CD4-positive, alpha-beta T cell treated with Interleukin-4 for 1 hour (primary cell): ENCODE data around the gene HRH1.
"Not testable (repeated sequence)": the region's sequence is repeated elsewhere in the genome, so short reads cannot be mapped to it uniquely, and the experiment has no call there.

Source experiments
- DNase-seq, 2 donors: peaks; one replicate each; pipeline ENCODE4 v3.0.0-alpha.2; 2020 to 2022

The HRH1 gene, protein sequence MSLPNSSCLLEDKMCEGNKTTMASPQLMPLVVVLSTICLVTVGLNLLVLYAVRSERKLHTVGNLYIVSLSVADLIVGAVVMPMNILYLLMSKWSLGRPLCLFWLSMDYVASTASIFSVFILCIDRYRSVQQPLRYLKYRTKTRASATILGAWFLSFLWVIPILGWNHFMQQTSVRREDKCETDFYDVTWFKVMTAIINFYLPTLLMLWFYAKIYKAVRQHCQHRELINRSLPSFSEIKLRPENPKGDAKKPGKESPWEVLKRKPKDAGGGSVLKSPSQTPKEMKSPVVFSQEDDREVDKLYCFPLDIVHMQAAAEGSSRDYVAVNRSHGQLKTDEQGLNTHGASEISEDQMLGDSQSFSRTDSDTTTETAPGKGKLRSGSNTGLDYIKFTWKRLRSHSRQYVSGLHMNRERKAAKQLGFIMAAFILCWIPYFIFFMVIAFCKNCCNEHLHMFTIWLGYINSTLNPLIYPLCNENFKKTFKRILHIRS

DNA sequence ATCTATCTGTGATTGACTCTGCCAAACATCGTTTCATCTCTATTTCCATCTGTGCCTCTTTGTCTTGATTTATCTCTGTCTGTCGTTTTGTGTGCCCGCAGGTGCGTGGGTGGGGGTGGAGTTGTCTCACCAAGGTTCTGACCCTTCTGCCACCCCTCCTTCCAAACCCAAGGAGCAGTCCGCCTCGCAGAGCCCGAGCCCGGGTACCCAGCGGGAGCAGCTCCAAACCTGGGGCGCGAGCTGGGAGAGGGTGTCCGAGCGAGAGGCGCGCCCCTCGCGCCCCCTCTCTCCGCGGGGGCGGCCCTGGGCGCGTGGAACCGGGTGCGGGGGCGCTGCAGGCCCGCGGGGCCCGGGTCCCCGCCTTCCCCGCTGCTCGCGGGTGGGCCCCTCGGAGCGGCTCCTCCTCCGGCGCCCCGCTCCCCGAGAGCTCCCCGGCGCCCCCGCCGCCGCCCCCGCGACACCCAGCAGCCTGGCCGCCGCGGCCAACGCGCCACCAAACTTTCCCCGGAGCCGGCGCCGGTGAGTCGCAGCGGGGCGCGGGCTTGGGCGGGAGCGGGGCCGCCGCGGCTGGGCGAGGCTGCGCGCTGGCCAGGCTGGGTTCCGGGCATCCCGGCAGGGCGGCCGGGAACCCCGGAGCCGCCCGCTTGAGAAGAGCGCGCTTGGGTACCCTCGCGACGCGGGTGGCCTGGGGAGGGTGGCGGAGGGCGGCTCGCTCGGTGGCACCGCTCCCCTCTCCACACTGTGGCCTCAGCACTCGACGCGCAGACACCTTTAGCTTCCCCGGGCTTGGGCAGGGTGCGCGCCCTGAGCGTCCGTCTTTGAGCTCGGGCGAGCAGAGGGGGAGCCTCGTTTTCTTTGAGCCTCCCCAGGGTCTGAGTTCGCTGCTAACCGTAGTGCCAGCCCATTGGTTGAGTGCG lies at the start of gene HRH1:
HRH1 (plus strand) TSS at position 458 of the 917 bp plus-strand sequence. CDS start 104,545 bp downstream, outside the sequence.
- DNase-seq: no peak

DNA sequence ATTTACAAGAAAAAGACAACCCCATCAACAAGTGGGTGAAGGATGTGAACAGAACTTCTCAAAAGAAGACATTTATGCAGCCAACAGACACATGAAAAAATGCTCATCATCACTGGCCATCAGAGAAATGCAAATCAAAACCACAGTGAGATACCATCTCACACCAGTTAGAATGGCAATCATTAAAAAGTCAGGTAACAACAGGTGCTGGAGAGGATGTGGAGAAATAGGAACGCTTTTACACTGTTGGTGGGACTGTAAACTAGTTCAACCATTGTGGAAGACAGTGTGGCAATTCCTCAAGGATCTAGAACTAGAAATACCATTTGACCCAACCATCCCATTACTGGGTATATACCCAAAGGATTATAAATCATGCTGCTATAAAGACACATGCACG lies 41.0 kb upstream of the HRH1 start:
- DNase-seq: not testable (repeated sequence)

DNA sequence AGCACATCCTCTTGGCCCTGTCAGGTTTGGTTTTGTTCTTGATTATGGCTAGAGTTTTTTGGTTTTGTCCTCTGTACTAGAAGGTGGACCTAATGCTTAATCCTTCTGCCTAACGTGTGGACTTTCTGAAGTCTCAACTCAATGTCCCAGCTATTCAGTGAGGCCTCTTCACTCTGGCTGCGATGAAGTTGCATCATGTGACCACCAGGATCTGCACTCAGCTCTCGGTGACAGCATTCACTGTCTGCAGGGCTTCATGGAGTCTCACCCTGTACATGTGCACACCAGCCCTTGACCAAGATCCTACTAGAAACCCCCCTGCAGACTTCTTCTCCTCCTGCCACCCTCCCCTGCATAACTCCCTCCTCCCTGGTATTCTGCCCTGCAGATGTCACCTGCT lies 38.7 kb upstream of the HRH1 start:
- DNase-seq: no peak

DNA sequence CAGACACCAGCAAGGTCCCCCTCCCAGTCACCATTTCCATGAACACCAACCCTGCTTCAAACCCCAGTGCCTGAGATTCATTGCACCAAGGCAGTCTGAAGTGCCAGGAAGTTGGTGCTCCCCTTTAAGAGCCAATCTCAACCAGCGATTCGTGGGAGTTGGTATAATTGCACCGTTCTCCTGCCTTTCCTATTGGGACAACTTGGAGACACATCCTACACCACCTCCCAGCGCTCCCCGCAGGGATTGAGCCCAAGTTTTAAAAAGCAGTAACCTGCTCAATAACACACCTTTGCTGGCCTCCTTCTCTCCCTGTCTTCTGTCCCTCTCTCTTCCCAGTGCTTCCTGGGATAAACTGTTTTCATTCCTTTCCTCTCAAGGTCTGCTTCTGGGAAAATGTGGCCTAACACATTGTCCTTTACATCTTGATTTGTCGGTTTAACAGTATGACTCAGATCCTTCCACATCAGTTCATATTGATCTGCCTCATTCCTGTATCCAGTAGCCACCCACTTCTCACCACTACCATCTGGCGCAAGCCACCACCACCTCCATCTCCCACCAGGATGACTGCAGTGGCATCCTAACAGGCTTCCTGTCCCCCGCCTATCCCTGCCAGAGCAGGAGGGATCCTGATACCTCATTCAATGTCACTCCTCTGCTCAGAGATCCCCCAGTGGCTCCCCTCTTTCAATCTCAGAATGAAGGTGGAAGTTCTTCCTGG lies 37.8 kb upstream of the HRH1 start:
- no peak for DNase-seq

DNA sequence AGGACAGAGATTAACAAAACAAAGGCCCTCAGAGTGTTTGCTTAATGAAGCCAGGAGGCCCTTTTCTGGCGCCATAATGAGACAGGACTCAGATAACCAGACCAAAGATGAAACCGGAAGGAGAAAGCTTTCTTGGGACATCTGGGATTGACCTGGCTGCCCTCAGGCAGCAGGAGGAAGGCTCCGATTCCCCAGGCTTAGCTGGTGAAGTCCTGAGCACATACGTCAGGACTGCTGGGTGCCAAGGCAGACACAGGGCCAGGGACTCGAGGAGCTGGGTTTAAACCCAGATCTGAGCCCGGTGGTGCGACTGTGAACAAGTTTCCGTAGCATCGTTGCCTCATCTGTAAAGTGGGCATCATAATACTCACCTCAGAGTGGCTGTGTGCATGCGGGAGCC lies 36.7 kb upstream of the HRH1 start:
- no peak for DNase-seq

DNA sequence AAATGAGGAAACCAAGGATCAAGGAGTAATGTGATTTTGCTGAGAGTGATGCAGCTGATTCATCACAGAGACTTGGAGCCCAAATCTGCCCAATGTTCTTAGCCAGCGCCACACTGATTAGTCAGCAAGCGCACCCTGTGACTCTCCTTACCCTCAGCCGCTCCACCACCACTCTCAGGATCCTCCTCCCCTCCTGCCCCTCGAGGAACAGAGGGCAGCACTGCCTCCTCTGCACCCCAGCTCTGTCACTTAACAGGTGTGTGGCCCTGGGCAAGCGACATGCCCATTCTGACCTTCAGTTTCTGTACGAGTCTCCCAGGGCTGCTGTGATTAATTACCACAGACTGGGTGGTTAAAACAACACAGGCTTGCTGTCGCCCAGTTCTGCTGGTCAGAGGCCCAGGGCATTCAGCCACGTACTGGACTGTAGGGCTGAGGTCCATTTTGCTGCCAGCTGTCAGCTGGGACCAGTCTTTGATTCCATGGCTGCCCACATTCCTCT lies 36.1 kb upstream of the HRH1 start:
- no peak for DNase-seq

DNA sequence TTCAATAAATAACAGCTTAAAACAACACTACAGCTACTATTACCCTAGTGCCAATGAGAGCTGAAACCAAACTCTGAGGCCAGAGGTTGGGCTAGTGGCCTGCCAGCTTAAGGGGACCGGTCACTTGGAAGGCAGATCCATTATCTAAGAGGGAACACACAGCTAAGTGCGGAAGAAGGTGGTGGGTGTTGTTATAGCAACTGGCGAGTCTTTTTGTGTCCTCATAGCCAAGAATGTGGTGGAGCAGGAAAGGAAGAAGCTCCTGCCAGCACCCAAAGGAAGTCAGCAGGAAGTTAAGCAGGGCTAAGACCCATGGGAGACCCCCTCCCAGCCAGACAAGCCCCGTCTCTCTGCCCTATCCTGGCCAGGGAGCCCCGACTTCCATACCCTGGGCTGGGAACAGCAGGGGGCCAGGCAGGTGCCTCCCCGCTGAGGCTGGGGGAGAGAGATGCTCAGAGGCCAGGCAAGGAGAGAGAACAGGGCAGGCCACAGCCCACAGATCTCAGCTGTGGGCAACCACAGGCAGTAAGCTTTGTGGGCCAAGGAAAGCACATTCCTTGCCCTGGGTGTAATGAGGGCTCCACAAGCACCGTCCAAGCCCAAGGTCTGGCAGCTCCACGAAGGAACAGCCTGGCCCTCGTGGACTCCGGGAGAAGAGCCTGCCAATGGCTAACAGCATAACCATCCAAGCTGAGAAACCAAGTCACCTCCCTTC lies 34.0 kb upstream of the HRH1 start:
- no peak for DNase-seq

DNA sequence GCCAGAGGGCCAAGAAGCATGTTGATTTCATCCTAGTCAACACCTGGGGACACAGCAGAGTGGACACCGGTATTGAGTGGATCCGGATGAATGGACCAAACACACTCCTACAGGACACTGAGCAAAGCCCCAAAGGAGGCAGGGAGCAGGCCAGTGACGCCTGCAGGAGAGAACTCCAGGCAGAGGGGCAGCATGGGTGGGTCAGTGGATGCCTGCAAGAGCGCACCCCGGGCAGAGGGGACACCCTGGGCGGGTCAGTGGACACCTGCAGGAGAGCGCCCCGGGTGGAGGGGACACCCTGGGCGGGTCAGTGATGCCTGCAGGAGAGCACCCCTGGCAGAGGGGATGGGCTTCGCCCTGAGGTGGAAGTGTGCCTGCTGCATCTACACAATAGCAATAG lies 27.6 kb upstream of the HRH1 start:
- no peak for DNase-seq

DNA sequence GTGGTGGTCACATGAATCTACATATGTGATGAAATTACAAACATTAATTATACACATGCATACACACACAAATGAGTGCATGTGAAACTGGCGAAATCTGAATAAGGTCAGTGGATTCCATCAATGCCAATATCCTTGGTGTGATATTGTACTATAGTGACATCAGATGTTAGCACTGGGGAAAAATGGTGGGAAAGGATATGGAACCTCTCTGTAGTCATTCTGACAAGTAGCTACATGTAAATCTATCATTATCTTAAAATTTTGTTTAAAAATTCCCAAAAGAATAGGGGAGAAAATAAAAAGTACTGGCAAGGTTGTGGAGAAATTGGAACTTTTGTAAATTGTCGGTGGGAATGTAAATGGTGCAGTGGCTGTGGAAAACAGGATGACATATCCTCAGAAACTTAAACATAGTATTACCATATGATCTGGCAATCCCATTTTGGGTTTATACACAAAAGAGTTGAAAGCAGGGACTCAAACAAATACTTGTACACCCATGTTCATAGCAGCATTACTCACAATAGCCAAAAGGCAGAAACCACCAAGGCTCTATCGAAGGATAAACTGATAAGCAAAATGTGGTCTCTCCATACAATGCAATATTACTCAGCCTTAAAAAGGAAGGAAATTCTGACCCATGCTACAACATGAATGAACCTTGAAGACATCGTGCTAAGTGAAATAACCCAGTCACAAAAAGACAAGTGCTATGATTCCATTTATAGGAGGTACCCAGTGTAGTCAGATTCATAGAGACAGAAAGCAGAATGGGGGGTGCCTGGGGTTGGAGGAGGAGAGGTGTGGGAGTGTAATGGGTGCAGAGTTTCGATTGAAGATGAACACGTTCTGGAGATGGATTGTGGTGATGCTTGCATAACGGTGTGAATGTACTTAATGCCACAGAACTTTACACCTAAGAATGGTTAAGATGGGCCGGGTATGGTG lies 25.3 kb upstream of the HRH1 start:
- DNase-seq: no peak

DNA sequence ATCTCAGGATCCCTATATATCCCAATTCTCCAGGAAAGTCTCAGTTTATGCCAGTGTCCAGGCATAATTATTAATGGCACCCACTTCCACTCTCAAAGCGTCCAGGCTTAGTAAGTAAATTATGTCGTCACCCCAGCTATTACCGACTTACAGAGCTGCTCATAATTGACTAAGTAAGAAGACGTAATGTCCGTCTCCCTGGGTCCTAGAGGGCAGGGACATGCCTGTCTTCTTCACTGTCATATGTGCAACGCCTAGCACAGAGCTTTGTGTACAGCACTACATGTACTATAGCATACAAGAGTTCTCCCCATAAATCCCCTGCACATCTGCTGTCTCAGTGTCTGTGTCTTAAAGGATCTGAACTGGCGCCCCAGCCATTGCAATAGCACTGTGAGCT lies 23.9 kb upstream of the HRH1 start:
- DNase-seq: no peak

DNA sequence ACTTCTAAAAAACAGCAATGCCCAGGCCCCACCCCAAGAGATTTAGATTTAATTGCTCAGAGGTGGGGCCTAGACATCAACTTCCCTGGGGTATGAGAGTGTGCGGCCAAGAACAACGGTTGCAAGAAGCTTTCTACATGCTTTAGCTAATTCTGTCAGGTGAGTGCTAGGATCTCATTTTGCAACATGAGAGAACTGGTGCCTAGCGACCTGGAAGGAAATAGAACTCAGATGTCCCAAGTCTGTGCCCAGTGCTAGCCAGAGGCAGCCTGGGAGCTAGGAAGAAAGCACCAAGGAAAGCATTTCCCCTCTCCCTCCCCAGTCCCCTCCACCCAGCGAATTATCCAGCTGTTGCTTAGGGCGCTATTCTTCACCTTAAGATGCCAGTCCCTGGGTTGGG lies 22.9 kb upstream of the HRH1 start:
- no peak for DNase-seq

DNA sequence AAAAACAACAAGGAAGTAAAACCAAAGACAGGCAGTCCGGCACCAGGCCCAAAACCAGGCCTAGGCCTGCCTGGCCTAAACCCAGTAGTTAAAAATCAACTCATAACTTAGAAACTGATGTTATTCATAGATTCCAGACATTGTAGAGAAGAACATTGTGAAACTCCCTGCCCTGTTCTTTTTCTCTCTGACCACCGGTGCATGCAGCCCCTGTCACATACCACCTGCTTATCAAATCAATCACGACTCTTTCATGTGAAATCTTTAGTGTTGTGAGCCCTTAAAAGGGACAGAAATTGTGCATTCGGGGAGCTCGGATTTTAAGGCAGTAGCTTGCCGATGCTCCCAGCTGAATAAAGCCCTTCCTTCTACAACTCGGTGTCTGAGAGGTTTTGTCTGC lies 22.4 kb upstream of the HRH1 start:
- not testable (repeated sequence) for DNase-seq

DNA sequence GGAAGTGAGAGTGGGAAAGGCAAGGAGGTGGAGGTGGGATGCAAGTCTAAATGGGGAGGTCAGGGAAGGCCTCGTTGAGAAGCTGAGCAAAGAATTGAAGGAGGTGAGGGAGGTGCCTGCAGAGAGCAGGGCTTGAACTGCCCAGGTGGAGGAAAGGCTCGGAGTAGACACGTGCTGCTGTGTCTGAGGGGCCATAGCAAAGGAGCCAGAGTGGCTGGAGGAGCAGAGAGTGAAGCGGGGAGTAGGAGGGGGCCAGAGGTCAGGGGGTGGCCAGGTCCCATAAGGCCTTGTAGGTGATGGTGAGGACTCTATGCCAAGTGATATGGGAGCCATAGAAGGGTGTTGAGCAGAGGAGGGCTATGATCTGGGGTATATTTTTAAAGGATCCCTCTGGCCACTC lies 21.4 kb upstream of the HRH1 start:
- no peak for DNase-seq

DNA sequence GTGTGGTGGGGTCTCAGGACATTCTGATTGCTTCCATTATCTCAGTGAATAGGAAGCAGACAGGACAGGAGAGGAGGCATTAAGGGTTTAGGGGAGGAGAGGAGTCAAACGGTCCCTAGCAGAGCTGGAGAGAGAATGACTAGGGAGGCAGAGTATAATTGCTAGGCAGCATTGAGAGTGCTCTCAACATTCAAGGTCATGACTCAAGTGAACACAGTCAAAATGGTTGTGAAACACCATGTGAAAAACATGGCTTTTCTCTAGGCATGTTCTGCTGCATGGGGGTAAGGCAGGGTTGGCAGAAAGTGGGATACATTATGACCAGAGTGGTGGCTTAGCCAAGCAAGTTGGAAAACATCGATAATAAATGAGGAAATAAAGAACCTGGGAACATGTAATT lies 19.5 kb upstream of the HRH1 start:
- DNase-seq: no peak

DNA sequence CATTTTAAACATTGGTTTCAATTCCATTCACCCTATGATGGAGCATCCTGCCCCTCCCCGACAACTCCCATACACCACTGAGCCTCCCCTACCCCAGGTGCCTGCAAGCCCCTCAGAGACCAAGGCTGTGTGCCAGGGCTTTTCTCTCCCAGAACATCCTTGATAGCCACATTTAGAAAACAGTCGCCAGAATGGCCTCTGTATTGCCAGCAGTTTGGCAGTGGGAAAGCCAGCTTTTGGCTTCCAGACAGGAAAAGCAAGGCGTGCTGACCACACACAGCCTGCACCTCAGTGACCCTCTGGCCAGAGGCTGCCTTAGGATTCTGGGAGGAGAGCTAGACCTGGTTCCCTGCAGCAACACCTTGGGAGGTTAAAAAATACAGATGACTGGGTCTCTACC lies 18.2 kb upstream of the HRH1 start:
- no peak for DNase-seq

DNA sequence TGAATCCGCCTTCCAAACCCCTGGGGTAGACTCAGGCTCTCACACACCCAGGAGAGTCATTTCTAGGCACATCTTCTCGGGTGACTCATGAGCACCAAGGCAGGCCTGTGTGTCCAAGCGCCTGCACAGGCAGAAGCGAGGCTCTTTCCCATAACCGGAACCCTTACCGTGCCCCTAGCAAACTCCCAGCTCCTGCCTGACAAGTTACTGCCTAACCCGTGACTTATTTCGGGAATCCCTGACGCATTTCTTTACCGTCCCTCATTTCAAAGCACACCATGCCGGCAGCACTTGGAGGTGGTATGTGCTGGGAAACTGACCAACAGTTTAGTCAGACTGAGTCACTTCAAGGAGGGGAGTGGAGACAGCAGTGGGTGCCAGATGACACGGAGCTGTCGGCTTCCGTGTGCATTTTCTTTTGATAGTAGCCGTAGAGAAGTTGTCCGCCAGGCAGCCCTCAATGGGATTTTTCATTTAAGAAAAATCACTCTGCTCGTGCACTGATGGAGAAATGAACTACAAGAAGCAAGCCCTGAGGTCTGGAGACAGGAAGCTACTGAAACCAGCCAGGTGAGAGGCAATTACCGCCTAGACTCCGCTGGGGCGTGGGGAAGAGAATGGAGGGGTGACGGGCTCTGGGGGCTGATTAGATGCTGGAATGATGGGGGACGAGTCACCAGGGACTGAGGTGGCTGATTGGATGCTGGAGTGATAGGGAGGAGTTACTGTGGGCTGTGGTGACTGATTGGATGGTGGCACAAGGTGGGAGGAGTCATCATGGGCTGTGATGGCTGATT lies 17.3 kb upstream of the HRH1 start:
- DNase-seq: no peak

DNA sequence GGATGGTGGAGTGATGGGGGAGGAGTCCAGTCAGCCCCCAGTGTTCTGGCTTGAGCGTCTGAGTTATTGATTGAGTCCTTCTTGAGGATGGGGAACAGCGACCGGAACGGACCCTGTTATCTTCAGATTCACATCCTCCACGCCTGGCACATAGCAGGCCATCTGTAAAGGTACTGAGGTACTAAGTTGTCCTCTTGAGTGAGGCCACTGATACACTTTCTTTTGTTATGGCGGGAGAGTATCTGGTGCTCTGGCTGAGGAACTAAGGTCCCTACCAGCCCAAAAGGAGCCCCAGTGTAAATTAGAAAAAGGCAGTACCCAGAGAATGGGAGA lies 16.7 kb upstream of the HRH1 start:
- no peak for DNase-seq

DNA sequence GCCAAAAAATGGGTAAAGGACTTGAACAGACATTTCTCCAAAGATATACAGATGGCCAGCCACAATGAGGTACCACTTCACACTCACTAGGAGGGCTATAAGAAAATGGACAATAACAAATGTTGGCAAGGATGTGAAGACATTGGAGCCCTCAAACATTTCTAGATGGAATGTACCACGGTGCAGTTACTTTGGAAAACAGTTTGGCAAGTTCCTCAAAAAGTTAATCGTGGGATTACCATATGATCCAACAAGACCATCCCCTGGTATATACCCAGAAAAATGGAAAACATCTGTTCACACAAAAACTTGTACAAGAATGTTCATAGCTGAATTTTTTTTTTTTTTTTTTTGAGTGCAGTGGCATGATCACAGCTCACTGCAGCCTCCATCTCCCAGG lies 15.9 kb upstream of the HRH1 start:
- no peak for DNase-seq

DNA sequence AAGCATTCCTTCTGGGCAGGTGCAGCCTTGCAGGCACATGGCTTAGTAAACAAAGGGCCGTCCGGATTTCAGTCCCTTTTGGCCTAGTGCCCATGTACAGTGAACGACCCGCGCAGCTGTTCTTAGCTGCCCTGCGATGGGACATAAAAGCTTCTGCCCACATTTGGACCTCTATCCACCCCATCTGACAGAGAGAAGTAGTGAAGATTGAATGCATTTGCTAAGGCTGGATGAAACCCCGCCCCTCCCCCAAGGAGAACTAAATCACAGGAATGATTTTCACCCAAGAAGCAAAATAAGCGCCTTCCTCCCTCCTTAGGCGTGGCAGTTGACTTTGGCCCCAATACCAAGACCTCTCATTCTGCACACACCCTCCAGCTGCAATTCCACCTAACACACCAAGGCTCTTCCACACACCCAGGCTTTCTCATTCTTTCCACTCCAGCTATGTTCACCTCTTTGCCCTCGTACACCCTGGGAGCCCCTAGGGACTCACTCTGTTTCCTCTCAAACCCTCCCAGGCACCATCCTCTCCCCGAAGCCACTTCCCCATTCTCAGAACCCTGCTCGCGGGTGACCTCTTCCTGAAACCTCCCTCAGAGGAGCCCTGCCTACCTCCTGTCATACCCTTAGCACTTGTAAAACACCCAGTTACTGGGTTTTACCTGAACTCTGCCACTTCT lies 14.1 kb upstream of the HRH1 start:
- DNase-seq: peak; percentile 1 to 71

DNA sequence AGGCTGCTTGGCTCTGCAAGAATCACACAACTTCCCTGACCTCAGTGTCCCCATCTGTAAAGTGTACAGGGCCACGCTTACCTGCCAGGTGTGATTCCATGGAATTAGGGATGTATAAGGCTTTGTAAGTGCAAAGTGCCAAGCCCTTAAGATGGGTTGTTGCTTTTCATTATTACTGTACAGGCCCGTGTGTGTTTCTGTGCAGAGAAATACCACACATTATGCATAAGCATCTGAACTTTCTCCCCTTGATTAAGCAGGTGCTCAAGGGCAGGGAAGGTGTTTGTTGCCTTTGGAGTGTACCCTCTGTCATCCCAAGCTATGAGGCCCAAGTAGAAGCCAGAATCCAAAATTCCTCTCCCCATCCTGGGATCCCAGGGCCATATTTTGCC lies 13.6 kb upstream of the HRH1 start:
- DNase-seq: no peak
